RWPE1 (cell line): ENCODE measurements around the gene P4HA2.

Experiments
- CTCF ChIA-PET: fragments of 350-600 bp; sonication (Branson Sonifier 250); formaldehyde crosslinking; extraction: SDS; loops from one replicate; lab custom pipeline; 2021; lab: Yijun Ruan, JAX
- POLR2A ChIA-PET: fragments of 400-600 bp; formaldehyde crosslinking; extraction: SDS; loops from one replicate; lab custom pipeline; 2020; ENCODE audit warnings: antibody characterized with exemption; ENCODE audit not compliant: low non-redundant PET; lab: Yijun Ruan, JAX
- DNase-seq: peaks from one replicate; pipeline ENCODE4 v3.0.0; 2012; ENCODE audit warnings: low spot score
- H3K27ac ChIP-seq: fragments of 450-650 bp; 2 replicates; pipeline ENCODE4 v1.5.1; 2017
- CTCF ChIP-seq: fragments of 450-650 bp; conservative IDR thresholded peaks from 2 replicates; pipeline ENCODE4 v1.5.1; 2017; ENCODE audit warnings: low read depth, mild to moderate bottlenecking

Gene P4HA2

GRCh38 chr5:132233811-132234683 lies 6.4 kb upstream of the P4HA2 start:
- ChIA-PET POLR2A (no interaction called here), CTCF (interaction anchor here (0.6 kb wide), 1 partner anchor 59 kb away, joined by 3 read pairs; no protein-coding TSS in a partner anchor)
- H3K27ac ChIP-seq, result peak overlapping the region; percentile 61
- no peak for TF ChIP-seq CTCF
- DNase-seq, result no peak

GRCh38 chr5:132233081-132233480 lies 5.4 kb upstream of the P4HA2 start:
- H3K27ac ChIP-seq, result no peak overlapping the region
- no peak for TF ChIP-seq CTCF
- ChIA-PET CTCF (no interaction called here), POLR2A (no interaction called here)
- DNase-seq, result no peak

- POLR2A ChIA-PET, result no interaction called here
- no peak overlapping the region for H3K27ac ChIP-seq
- TF ChIP-seq CTCF, result no peak
- CTCF ChIA-PET, result no interaction called here
- no peak for DNase-seq
These were observed 4.8 kb upstream of the P4HA2 start for GRCh38 chr5:132232465-132232864.

- no peak for DNase-seq
- CTCF ChIA-PET, result no interaction called here
- no peak overlapping the region for H3K27ac ChIP-seq
- TF ChIP-seq CTCF, result no peak
- POLR2A ChIA-PET, result no interaction called here
These were observed 3.2 kb upstream of the P4HA2 start for GRCh38 chr5:132230871-132231270.

- no peak for TF ChIP-seq CTCF
- POLR2A ChIA-PET, result interaction anchor here (0.5 kb wide), 1 partner anchor 267 kb away, joined by 3 read pairs; no protein-coding TSS in a partner anchor
- no peak overlapping the region for H3K27ac ChIP-seq
- CTCF ChIA-PET, result interaction anchor here (0.8 to 3.6 kb wide), 2 partner anchors 9 to 49 kb away, joined by 7 to 20 read pairs; no protein-coding TSS in a partner anchor
- DNase-seq, result no peak
These were observed 1.6 kb upstream of the P4HA2 start for GRCh38 chr5:132229236-132229635.

- TF ChIP-seq CTCF, result no peak
- no peak for DNase-seq
- H3K27ac ChIP-seq, result peak overlapping the region; percentile 96
- ChIA-PET POLR2A (interaction anchor here (0.5 to 1.3 kb wide), 4 partner anchors 13 to 268 kb away, joined by 3 read pairs; no protein-coding TSS in a partner anchor), CTCF (interaction anchor here (0.8 to 3.6 kb wide), 4 partner anchors 10 to 35 kb away, joined by 3 to 20 read pairs (median 4); no protein-coding TSS in a partner anchor)
These were observed 785 bp upstream of the P4HA2 start for GRCh38 chr5:132228241-132229035.
